ENCODE results near the gene GFM1.

DNA sequence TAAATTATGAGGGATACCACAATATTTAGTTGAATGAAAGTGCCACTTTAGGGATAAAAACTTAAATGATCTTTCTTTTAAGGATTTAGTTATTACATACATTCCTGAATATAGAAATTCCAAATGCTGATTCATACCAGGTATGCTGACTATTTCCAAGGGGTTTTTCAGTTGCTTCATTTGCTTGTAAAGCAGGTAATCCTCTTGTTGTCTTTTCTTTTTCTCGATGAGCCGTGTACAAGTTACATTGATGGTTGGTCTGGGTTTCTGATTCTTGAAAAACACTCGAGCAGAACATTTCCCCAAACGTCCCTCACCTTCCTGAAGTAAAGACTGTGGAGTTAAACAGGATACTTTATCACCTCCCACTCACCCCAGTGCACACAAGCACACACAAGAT, 66.3 kb downstream of the GFM1 start:
- TF ChIP-seq, protein P1, sequence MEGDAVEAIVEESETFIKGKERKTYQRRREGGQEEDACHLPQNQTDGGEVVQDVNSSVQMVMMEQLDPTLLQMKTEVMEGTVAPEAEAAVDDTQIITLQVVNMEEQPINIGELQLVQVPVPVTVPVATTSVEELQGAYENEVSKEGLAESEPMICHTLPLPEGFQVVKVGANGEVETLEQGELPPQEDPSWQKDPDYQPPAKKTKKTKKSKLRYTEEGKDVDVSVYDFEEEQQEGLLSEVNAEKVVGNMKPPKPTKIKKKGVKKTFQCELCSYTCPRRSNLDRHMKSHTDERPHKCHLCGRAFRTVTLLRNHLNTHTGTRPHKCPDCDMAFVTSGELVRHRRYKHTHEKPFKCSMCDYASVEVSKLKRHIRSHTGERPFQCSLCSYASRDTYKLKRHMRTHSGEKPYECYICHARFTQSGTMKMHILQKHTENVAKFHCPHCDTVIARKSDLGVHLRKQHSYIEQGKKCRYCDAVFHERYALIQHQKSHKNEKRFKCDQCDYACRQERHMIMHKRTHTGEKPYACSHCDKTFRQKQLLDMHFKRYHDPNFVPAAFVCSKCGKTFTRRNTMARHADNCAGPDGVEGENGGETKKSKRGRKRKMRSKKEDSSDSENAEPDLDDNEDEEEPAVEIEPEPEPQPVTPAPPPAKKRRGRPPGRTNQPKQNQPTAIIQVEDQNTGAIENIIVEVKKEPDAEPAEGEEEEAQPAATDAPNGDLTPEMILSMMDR (IDR thresholded peaks at IDR 0.05) = no peak
- TF ChIP-seq POLR2A (IDR thresholded peaks at IDR 0.05) = no peak
